Fibroblast of skin of left quadriceps (primary cell): Measurements from ENCODE around the gene ZBTB1.
"Not testable (repeated sequence)": the region's sequence is repeated elsewhere in the genome, so short reads cannot be mapped to it uniquely, and the experiment has no call there.

Experiments used
- DNase-seq, 2 experiments: peaks; one replicate each; pipeline ENCODE4 v3.0.0-alpha.2; 2013; ENCODE audit warnings: low read depth in 2 of 2

The ZBTB1 gene

DNA sequence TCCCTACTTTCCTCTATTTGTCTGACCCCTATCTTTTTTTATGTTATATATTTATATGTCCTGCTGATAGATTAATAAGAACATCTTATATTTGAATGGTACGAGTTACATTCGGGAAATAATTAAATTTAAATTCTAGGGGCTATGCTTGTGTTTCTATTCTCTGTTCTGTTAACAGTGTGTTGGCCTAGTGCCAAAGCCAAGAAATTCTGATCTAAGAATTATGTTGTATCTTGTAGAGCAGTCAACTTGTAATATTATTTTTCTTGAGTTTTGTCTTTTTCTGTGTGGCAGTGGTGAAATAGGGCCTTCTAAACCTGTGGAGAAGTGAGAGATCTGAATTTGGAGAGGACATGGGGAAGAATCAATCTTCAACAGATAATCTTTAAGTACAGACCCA lies 27.0 kb downstream of the ZBTB1 start:
- DNase-seq: no peak

GRCh38 chr14:64536488-64537245 lies 32.1 kb downstream of the ZBTB1 start:
- DNase-seq: peak; percentile 62 to 71

DNA sequence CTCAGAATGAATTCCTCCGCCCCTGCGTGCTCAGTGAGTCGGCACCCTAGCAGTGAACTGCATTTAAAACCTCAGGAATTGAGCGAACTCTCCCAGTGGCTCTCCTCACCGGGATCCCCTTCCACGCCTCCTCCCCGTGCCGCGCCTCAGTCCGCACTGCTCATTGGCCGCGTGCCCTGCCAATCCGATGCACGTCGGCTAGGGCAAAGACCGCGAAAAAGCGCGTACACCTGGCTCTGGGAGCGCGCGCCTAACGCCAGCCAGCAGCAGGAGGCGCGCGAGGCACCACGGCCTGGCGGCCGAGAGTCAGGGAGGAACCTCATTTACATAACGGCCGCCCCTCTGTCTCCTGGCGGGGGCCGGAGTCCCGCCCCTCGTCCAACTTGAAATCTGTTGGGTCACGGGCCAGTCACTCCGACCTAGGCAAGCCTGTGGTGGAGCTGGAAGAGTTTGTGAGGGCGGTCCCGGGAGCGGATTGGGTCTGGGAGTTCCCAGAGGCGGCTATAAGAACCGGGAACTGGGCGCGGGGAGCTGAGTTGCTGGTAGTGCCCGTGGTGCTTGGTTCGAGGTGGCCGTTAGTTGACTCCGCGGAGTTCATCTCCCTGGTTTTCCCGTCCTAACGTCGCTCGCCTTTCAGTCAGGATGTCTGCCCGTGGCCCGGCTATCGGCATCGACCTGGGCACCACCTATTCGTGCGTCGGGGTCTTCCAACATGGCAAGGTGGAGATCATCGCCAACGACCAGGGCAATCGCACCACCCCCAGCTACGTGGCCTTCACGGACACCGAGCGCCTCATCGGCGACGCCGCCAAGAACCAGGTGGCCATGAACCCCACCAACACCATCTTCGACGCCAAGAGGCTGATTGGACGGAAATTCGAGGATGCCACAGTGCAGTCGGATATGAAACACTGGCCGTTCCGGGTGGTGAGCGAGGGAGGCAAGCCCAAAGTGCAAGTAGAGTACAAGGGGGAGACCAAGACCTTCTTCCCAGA lies 35.9 kb downstream of the ZBTB1 start, which contains the start of gene HSPA2:
TSS of gene HSPA2 (plus strand) at position 534 of the 995 bp plus-strand sequence. CDS start at position 643, 109 bp downstream.
- peak; percentile 100 for DNase-seq

GRCh38 chr14:64541261-64541971 lies 36.8 kb downstream of the ZBTB1 start:
- DNase-seq: no peak

- no peak for DNase-seq
Observed at GRCh38 chr14:64541972-64542835, 37.6 kb downstream of the ZBTB1 start.

DNA sequence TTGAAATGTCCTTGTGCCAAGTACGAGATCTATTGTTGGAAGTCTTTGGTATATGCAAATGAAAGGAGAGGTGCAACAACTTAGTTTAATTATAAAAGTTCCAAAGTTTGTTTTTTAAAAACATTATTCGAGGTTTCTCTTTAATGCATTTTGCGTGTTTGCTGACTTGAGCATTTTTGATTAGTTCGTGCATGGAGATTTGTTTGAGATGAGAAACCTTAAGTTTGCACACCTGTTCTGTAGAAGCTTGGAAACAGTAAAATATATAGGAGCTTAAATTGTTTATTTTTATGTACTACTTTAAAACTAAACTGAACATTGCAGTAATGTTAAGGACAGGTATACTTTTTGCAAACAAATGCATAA lies 38.2 kb downstream of the ZBTB1 start:
- no peak for DNase-seq

GRCh38 chr14:64544607-64545312 lies 40.2 kb downstream of the ZBTB1 start:
- no peak for DNase-seq

GRCh38 chr14:64549016-64549415 lies 44.4 kb downstream of the ZBTB1 start:
- no peak for DNase-seq

DNA sequence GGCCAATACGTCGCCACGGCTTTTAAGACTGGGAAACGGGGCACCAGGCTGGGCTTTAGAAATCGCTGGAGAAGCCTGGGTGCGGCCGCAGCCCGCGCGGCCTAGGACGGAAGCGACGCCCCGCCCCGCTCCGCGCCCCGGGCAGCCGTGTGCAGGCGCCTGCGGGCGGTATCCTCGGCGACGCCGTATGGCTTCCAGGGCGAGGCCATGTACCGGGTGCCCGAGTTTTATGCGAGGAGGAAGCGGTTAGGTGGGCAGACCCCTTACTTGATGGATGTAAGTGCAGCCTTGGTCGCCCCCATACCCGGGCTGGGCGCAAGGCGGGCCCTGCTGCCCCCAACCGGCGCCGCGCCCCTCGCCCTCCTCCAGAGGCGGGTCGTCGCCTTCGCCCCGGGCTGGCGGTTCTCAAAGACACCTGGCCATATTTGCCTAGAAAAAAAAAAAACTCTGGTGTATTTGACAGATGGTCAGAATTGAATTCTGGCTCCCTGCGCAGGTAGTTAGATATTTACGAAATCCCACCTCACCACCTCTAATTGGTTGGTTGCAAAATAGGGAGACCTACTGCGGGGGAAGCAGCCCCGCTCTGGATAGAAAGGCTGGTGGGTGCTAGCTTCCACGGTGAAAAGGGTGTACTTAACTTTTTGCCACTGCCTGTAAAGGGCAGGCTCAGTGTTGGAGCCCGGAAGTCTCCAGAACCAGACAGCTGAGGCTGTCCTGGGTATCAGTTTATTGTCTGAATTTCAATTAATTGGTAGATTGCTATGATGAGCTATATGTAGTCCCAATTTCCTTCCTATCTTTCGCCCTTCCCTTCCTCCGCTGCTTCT lies 45.4 kb downstream of the ZBTB1 start, which contains the start of gene PPP1R36:
TSS of gene PPP1R36 (plus strand) at position 171 of the 830 bp plus-strand sequence. CDS start at position 208, 37 bp downstream.
- no peak for DNase-seq

GRCh38 chr14:64550621-64551333 lies 46.2 kb downstream of the ZBTB1 start:
- no peak for DNase-seq

DNA sequence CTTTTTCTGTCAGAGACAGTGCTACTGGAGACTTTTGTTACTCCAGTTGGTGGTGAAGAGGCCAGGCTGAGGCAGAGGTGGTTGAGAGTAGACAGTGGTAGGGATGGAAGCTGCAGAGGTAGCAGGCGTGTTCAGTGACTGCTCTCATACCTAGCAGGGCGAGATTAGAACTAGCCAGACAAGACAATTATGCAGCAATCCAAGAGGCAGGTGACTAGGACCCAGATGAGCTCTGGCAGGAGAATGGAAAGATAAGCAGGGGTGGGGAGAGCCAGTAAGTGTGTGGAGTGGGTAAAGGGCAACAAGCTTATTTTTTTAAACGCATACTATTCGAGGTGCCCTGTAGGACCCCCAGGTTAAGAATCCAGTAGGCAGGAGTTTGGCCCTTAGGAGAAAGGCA lies 50.0 kb downstream of the ZBTB1 start:
- DNase-seq: no peak

DNA sequence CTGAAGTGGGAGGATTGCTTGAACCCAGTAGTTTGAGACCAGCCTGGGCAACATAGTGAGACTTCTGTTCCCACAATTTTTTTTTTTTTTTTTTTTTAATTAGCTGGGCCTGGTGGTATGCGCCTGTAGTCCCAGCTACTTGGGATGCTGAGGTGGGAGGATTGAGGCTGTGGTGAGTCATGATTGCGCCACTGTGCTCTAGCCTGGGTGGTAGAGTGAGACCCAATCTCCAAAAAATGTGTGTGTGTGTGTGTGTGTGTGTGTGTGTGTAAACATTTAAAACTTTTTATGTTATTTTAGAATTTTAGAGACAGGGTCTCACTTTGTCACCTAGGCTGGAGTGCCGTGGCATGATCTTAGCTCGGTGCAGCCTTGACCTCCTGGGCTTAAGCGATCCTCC lies 52.0 kb downstream of the ZBTB1 start:
- DNase-seq: peak; percentile 86

DNA sequence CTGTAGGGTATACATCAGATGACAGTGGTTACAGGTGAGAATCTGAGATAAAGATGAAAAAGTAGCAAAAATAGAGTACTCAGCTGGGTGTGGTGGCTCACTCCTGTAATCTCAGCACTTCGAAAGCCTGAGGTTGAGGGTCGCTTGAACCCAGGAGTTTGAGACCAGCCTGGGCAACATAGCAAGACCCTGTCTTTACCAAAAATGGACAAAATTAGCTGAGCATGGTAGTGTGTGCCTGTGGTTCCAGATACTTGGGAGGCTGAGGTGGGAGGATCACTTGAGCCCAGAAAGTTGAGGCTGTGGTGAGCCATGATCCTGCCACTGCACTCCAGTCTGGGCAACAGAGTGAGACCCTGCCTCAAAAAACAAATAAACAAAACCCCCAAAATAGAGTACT lies 53.6 kb downstream of the ZBTB1 start:
- DNase-seq: not testable (repeated sequence)

- no peak for DNase-seq
Observed at GRCh38 chr14:64561631-64562030, 57.1 kb downstream of the ZBTB1 start.

- DNase-seq: no peak
Observed at GRCh38 chr14:64562436-64562835, 57.9 kb downstream of the ZBTB1 start.

- DNase-seq: no peak
Observed at GRCh38 chr14:64563696-64564095, 59.1 kb downstream of the ZBTB1 start.

DNA sequence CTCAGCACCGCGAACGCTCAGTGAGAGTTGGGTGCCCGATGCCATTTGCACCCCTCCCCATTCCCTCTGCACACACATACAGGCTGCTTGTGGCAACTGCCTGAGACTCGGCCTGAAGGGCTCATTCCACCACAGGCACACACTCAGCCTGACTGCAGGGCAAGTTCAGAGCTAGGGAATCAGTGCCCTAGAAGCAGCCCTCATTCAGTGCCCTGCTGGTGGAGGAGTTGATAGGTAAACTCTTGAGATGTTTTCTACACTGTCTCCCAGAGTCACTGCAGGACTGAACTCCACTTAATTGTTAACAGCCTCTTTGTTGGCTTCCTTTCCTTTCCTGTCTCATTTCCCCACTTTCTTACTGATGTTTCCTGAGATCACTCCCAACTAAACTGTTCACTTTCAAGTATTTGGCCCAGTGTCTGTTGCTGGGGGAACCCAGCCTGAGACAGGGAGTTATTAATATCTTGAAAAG lies 62.1 kb downstream of the ZBTB1 start:
- no peak for DNase-seq

DNA sequence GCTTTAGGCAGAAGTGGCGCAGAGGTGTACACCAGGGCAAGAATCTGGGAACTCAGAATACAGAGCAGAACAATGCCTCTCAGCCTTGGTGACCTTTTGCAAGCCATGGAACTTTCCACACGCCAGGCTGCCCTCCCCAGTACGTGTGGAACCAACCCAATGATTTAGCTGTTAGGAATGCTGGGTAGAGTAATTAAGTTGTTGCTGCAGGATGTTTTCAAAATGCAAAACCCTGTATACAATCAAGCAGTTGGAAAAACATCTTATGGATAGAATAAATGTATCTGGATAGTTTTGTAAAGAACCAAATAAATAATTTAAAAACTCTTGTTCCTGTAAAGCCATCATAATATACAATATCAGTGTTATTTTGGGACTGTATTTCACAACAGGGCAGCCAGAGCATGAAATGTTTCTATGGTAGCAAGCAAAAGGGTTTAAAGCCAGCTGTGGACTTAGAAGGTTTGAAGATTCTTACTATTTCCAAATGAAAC lies 64.6 kb downstream of the ZBTB1 start:
- no peak for DNase-seq
